MCF 10A (cell line): ENCODE data around the gene CLDN5. TPM values are rescaled to one million over a fixed set of nuclear protein-coding genes. Genes with fewer than 3 reads are reported as not detected.

ENCODE experiments used
- BruUV-seq: library from RNA; stranded (reverse); fragments of 400-500 nt; replicated peaks from 2 replicates; lab custom pipeline; 2021; lab: Mats Ljungman, UMichigan
- CTCF ChIA-PET: fragments of 300-600 bp; sonication (Branson Sonifier 250); formaldehyde crosslinking; extraction: SDS; loops from one replicate; lab custom pipeline; 2021; ENCODE audit warnings: antibody characterized with exemption, inconsistent platforms; lab: Yijun Ruan, JAX
- POLR2A ChIA-PET: fragments of 300-600, 350-650 bp; sonication (Branson Sonifier 250); formaldehyde crosslinking; extraction: SDS; loops from one replicate; lab custom pipeline; 2020; ENCODE audit warnings: antibody characterized with exemption, inconsistent platforms; lab: Yijun Ruan, JAX
- DNase-seq: peaks from one replicate; pipeline ENCODE4 v3.0.0-alpha.2; 2018; ENCODE audit not compliant: unreplicated experiment
- H3K27ac Mint-ChIP-seq: one replicate; pipeline ENCODE4 v1.8.0; 2022; ENCODE audit warnings: mild to moderate bottlenecking, low read depth, mixed read lengths; ENCODE audit not compliant: unreplicated experiment
- H3K27me3 Mint-ChIP-seq: one replicate; pipeline ENCODE4 v1.8.0; 2022; ENCODE audit warnings: mixed read lengths; ENCODE audit not compliant: insufficient read depth, unreplicated experiment
- H3K36me3 Mint-ChIP-seq: one replicate; pipeline ENCODE4 v1.8.0; 2022; ENCODE audit warnings: mild to moderate bottlenecking, moderate library complexity, mixed read lengths; ENCODE audit not compliant: insufficient read depth, unreplicated experiment
- H3K4me1 Mint-ChIP-seq: one replicate; pipeline ENCODE4 v1.8.0; 2022; ENCODE audit warnings: mixed read lengths; ENCODE audit not compliant: insufficient read depth, unreplicated experiment
- H3K4me3 Mint-ChIP-seq: one replicate; pipeline ENCODE4 v1.8.0; 2022; ENCODE audit warnings: mild to moderate bottlenecking, moderate library complexity, mixed read lengths; ENCODE audit not compliant: unreplicated experiment
- H3K9me3 Mint-ChIP-seq: one replicate; pipeline ENCODE4 v1.8.0; 2022; ENCODE audit warnings: mixed read lengths; ENCODE audit not compliant: unreplicated experiment
- intact Hi-C: fragments of 100-400 bp; cut with micrococcal nuclease; formaldehyde crosslinking; loops from 2 replicates; pipeline ENCODE4 v1.14.1; 2022
- total RNA-seq: library from RNA; stranded (reverse); gene quantifications from 2 replicates; pipeline ENCODE4 v1.2.3, GENCODE V29; 2022
- TF ChIP-seq, protein P1 (sequence below): fragments of 200-600 bp; IDR thresholded peaks from one replicate; pipeline ENCODE4 v1.8.0; 2022; ENCODE audit warnings: antibody characterized with exemption, mild to moderate bottlenecking; ENCODE audit not compliant: unreplicated experiment

CLDN5 gene
- total RNA-seq, 1 experiment from 2014 or later: not detected

DNA sequence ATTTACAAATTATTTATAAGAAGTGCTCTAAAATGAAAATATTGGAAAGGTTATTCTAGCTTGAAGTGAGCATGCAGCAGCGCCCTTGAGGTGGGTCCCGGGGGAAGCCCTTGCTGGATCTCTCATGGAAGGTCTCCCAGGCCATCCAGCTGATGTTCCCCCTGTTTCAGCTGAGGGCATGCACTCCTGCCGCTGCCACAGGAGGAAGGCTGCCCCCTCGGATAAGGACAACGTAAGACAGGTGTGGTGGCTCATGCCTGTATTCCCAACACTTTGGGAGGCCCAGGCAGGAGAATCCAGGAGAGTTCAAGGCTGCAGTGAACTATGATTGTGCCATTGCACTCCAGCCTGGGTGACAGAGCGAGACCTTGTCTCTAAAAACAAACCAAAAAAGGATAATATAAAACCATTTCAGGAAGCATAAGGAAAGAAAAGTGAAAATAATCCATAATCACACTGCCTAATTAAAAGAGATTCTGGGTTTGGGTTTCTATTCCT, 29.5 kb downstream of the CLDN5 start:
- DNase-seq: no peak
- TF ChIP-seq, protein P1, sequence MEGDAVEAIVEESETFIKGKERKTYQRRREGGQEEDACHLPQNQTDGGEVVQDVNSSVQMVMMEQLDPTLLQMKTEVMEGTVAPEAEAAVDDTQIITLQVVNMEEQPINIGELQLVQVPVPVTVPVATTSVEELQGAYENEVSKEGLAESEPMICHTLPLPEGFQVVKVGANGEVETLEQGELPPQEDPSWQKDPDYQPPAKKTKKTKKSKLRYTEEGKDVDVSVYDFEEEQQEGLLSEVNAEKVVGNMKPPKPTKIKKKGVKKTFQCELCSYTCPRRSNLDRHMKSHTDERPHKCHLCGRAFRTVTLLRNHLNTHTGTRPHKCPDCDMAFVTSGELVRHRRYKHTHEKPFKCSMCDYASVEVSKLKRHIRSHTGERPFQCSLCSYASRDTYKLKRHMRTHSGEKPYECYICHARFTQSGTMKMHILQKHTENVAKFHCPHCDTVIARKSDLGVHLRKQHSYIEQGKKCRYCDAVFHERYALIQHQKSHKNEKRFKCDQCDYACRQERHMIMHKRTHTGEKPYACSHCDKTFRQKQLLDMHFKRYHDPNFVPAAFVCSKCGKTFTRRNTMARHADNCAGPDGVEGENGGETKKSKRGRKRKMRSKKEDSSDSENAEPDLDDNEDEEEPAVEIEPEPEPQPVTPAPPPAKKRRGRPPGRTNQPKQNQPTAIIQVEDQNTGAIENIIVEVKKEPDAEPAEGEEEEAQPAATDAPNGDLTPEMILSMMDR: no peak
- no peaks in the 10 kb centered on the region for H3K27me3 Mint-ChIP-seq
- no TSS peak for BruUV-seq
- H3K36me3 Mint-ChIP-seq: peaks cover 5% of the 10 kb centered on the region
- POLR2A ChIA-PET: interaction anchor here (1.0 kb wide), 1 partner anchor 15 kb away, joined by 3 read pairs; the partner anchor contains the start of gene CDC45
- H3K9me3 Mint-ChIP-seq: no peaks in the 10 kb centered on the region
- H3K4me1 Mint-ChIP-seq: peaks cover 6% of the 10 kb centered on the region
- H3K4me3 Mint-ChIP-seq: no peak overlapping the region
- intact Hi-C loops: loop anchor here (5.0 kb wide), 1 partner anchor 223 kb away; no protein-coding TSS in a partner anchor
- CTCF ChIA-PET: interaction anchor here (5.2 kb wide), 1 partner anchor 135 kb away, joined by 30 read pairs; no protein-coding TSS in a partner anchor
- no peak overlapping the region for H3K27ac Mint-ChIP-seq

DNA sequence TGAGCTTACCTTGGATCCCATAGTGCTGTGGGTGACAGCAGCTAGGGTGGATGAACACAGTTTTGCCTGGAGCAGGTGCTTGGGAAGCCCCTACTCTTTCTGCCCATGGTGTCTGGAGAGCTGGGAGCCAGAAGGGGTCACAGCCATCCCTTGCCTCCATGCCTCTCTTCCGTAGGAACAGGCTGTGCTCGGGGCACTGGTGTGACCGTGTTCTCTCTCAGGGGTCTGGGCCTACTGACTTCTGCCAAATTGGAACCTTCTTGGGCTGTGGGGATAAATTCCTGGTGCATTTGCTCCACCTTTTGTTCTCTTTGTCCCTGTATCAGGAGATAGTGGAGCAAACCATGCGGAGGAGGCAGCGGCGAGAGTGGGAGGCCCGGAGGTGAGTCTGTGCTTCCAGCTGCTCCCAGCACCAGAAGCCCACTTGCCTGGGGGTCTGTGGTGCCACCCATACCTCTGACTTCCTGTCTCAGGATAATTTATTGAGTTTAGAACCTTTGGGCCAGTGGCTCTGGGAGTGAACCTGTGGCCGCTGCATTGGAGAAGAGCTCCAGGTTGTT, 30.1 kb downstream of the CLDN5 start:
- Mint-ChIP-seq H3K4me1 (peaks cover 6% of the 10 kb centered on the region), H3K27ac (no peak overlapping the region), H3K9me3 (no peaks in the 10 kb centered on the region), H3K4me3 (no peak overlapping the region), H3K36me3 (peaks cover 5% of the 10 kb centered on the region), H3K27me3 (no peaks in the 10 kb centered on the region)
- BruUV-seq: no TSS peak
- CTCF ChIA-PET: interaction anchor here (1.0 to 5.2 kb wide), 2 partner anchors 136 to 194 kb away, joined by 6 to 30 read pairs; no protein-coding TSS in a partner anchor
- TF ChIP-seq, protein P1: no peak
- intact Hi-C loops: no loop called here
- POLR2A ChIA-PET: interaction anchor here (1.0 kb wide), 1 partner anchor 15 kb away, joined by 3 read pairs; the partner anchor contains the start of gene CDC45
- no peak for DNase-seq

DNA sequence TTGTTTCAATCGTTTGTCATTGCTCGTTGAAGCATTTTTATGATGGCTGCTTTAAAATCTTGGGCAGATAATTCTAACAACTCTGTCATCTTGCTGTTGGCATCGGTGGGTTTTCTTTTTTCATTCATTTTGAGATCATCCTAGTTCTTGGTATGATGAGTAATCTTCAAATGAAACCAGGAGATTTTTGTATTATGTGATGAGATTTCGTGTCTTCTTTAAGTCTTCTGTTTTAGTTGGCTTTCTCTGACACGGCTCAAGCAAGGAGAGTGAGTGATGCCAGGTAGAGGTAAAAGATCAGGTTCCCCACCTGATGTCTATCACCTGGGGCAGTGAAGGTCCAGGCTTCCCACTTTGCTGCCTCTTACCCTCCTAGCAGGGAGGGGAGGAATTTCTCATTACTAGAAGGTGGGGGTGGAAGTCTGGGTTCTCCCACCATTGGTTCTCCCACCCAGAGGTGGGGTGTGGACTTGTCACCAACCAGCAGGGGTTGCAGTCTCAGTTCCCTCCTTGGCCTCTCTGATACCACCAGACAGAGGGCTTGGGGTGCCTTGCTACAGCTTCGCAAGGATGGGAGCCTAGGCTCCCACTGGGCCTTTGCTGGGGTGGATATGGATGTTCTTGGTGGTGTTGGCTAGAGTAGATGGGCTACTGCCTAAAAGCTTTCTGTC, 31.6 kb downstream of the CLDN5 start:
- peaks cover 5% of the 10 kb centered on the region for H3K36me3 Mint-ChIP-seq

More for the DNA sequence above, 31.6 kb downstream of the CLDN5 start:
- no peak overlapping the region for H3K4me3 Mint-ChIP-seq
- ChIA-PET POLR2A (interaction anchor here (1.6 kb wide), 1 partner anchor 13 kb away, joined by 7 read pairs; the partner anchor contains the start of gene CDC45), CTCF (interaction anchor here (0.5 to 5.2 kb wide), 7 partner anchors 10 to 466 kb away, joined by 3 to 30 read pairs (median 3); no protein-coding TSS in a partner anchor)
- intact Hi-C loops: no loop called here
- TF ChIP-seq, protein P1: no peak
- peaks cover 6% of the 10 kb centered on the region for H3K4me1 Mint-ChIP-seq
- no peak for DNase-seq
- no peaks in the 10 kb centered on the region for H3K9me3 Mint-ChIP-seq
- peak overlapping the region; percentile 36 for H3K27ac Mint-ChIP-seq
- BruUV-seq: no TSS peak
- H3K27me3 Mint-ChIP-seq: no peaks in the 10 kb centered on the region
